NB4 (cell line): Measurements from ENCODE around the gene SPDYE16.
A peak's percentile ranks its signal among the peaks of the same experiment; 100 is the strongest.
"Not testable (repeated sequence)": the region's sequence is repeated elsewhere in the genome, so short reads cannot be mapped to it uniquely, and the experiment has no call there.

ENCODE experiments used
- DNase-seq: peaks from one replicate; pipeline ENCODE4 v3.0.0; 2010; ENCODE audit warnings: low read depth
- H3K4me3 ChIP-seq: one replicate; pipeline ENCODE4 v1.5.1; 2011; ENCODE audit warnings: mild to moderate bottlenecking, low read depth, low read length, moderate library complexity
- CTCF ChIP-seq: IDR thresholded peaks from one replicate; pipeline ENCODE4 v1.5.1; 2012; ENCODE audit warnings: low read depth, low read length
- MAX ChIP-seq: IDR thresholded peaks from 2 replicates; pipeline ENCODE4 v1.6.1; 2011; ENCODE audit warnings: low read depth, low read length
- MYC ChIP-seq: IDR thresholded peaks from 2 replicates; pipeline ENCODE4 v1.6.1; 2011; ENCODE audit warnings: low read depth, low read length
- POLR2A ChIP-seq: IDR thresholded peaks from 2 replicates; pipeline ENCODE4 v1.6.1; 2011; ENCODE audit warnings: mild to moderate bottlenecking; ENCODE audit not compliant: insufficient read length; ENCODE audit errors: extremely low read depth

SPDYE16 gene

GRCh38 chr7:76507723-76508406, 35.2 kb downstream of the SPDYE16 start:
- no peak overlapping the region for H3K4me3 ChIP-seq
- peak; percentile 39; the same call in 1 of the 2 replicates for TF ChIP-seq MAX
- TF ChIP-seq MYC, result no peak
- DNase-seq, result peak; percentile 73

- DNase-seq, result peak; percentile 0
- not testable (repeated sequence) for H3K4me3 ChIP-seq
Observed at GRCh38 chr7:76506643-76507042, 36.5 kb downstream of the SPDYE16 start.

GRCh38 chr7:76506081-76506440, 37.0 kb downstream of the SPDYE16 start:
- TF ChIP-seq MYC, result no peak
- no peak for TF ChIP-seq MAX
- no peak for TF ChIP-seq POLR2A
- no peak for TF ChIP-seq CTCF
- DNase-seq, result peak; percentile 5
- H3K4me3 ChIP-seq, result no peak overlapping the region

GRCh38 chr7:76505168-76506080, 37.7 kb downstream of the SPDYE16 start:
- peak; percentile 5 for DNase-seq
- H3K4me3 ChIP-seq, result no peak overlapping the region
- no peak for TF ChIP-seq CTCF
- TF ChIP-seq POLR2A, result no peak
- TF ChIP-seq MAX, result no peak
- no peak for TF ChIP-seq MYC

GRCh38 chr7:76504351-76505167, 38.5 kb downstream of the SPDYE16 start:
- not testable (repeated sequence) for DNase-seq, H3K4me3 ChIP-seq

- H3K4me3 ChIP-seq, DNase-seq: not testable (repeated sequence)
Observed at GRCh38 chr7:76503244-76503643, 39.9 kb downstream of the SPDYE16 start.

- H3K4me3 ChIP-seq, DNase-seq: not testable (repeated sequence)
Observed at GRCh38 chr7:76502836-76503235, 40.3 kb downstream of the SPDYE16 start.

GRCh38 chr7:76502224-76502623, 40.9 kb downstream of the SPDYE16 start:
- not testable (repeated sequence) for DNase-seq, H3K4me3 ChIP-seq

- not testable (repeated sequence) for DNase-seq, H3K4me3 ChIP-seq
Observed at GRCh38 chr7:76499924-76500241, 43.2 kb downstream of the SPDYE16 start.

GRCh38 chr7:76499201-76499923, 43.7 kb downstream of the SPDYE16 start:
- H3K4me3 ChIP-seq, DNase-seq: not testable (repeated sequence)

GRCh38 chr7:76498583-76499200, 44.4 kb downstream of the SPDYE16 start:
- H3K4me3 ChIP-seq, DNase-seq: not testable (repeated sequence)

GRCh38 chr7:76497918-76498582, 45.0 kb downstream of the SPDYE16 start:
- not testable (repeated sequence) for DNase-seq, H3K4me3 ChIP-seq

- DNase-seq, result not testable (repeated sequence)
Observed at GRCh38 chr7:76495717-76496116, 47.4 kb downstream of the SPDYE16 start.

More at GRCh38 chr7:76495717-76496116, 47.4 kb downstream of the SPDYE16 start:
- H3K4me3 ChIP-seq, result not testable (repeated sequence)
